Activated CD4-positive, alpha-beta memory T cell treated with anti-CD3 and anti-CD28 coated beads, Interleukin-2, amount 10 ng/mL, durations not matched to agents 7 days and 5 days (primary cell): ENCODE results near the gene KCTD2. TPM values are rescaled to one million over a fixed set of nuclear protein-coding genes. Genes with fewer than 3 reads are reported as not detected.
A peak's percentile ranks its signal among the peaks of the same experiment; 100 is the strongest.
"Not testable (repeated sequence)": the region's sequence is repeated elsewhere in the genome, so short reads cannot be mapped to it uniquely, and the experiment has no call there.

Experiments
- CTCF ChIA-PET: fragments of 350-600 bp; sonication (Branson Sonifier 250); formaldehyde crosslinking; loops from one replicate; lab custom pipeline; 2021; ENCODE audit warnings: antibody characterized with exemption, inconsistent platforms; lab: Charles Lee
- POLR2A ChIA-PET: fragments of 350-600 bp; sonication (Branson Sonifier 250); formaldehyde crosslinking; loops from one replicate; lab custom pipeline; 2021; ENCODE audit warnings: antibody characterized with exemption; lab: Charles Lee
- DNase-seq: peaks from one replicate; pipeline ENCODE4 v3.0.0-alpha.2; 2020
- H3K27ac Mint-ChIP-seq: one replicate; pipeline ENCODE4 v1.8.0; 2021; ENCODE audit warnings: mild to moderate bottlenecking, mixed read lengths
- H3K27me3 Mint-ChIP-seq: one replicate; pipeline ENCODE4 v1.8.0; 2021; ENCODE audit warnings: mixed read lengths
- H3K36me3 Mint-ChIP-seq: one replicate; pipeline ENCODE4 v1.8.0; 2021; ENCODE audit warnings: low read depth, mixed read lengths
- H3K4me1 Mint-ChIP-seq: one replicate; pipeline ENCODE4 v1.8.0; 2021; ENCODE audit warnings: mixed read lengths
- H3K4me3 Mint-ChIP-seq: one replicate; pipeline ENCODE4 v1.8.0; 2021; ENCODE audit warnings: mild to moderate bottlenecking, mixed read lengths
- H3K9me3 Mint-ChIP-seq: one replicate; pipeline ENCODE4 v1.8.0; 2021; ENCODE audit warnings: mixed read lengths
- total RNA-seq, 2 experiments: library from RNA; stranded (reverse); gene quantifications; one replicate each; pipeline ENCODE4 v1.2.3, GENCODE V29; 2021

The KCTD2 gene, protein sequence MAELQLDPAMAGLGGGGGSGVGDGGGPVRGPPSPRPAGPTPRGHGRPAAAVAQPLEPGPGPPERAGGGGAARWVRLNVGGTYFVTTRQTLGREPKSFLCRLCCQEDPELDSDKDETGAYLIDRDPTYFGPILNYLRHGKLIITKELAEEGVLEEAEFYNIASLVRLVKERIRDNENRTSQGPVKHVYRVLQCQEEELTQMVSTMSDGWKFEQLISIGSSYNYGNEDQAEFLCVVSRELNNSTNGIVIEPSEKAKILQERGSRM
- total RNA-seq = 10 to 100 TPM; 24.2 to 24.9 TPM

GRCh38 chr17:75046407-75047289, at the start of gene KCTD2, which contains the start of gene ATP5PD:
TSS of gene KCTD2 (plus strand) at chr17:75047225. CDS start at chr17:75047251, 26 bp downstream.
TSS of gene ATP5PD (minus strand) at chr17:75046969. CDS start at chr17:75042650, 4,319 bp downstream.
- Mint-ChIP-seq H3K27ac (peak within 1 kb of the TSS; percentile 91), H3K4me1 (peaks cover 45% of the 10 kb centered on the region), H3K4me3 (peak within 1 kb of the TSS; percentile 96), H3K36me3 (peaks cover 23% of the 10 kb centered on the region), H3K9me3 (no peaks in the 10 kb centered on the region), H3K27me3 (no peaks in the 10 kb centered on the region)
- POLR2A ChIA-PET = interaction anchor here (0.7 to 4.1 kb wide), 18 partner anchors 10 to 242 kb away, joined by 3 to 31 read pairs (median 4); partner anchors contain the start of genes FDXR, MRPL58, NUP85 and SLC25A19
- DNase-seq = peak; percentile 96
- CTCF ChIA-PET = interaction anchor here (0.6 to 3.2 kb wide), 10 partner anchors 8 to 126 kb away, joined by 3 to 19 read pairs (median 4); partner anchors contain the start of gene MRPL58

- CTCF ChIA-PET = interaction anchor here (1.1 to 3.0 kb wide), 5 partner anchors 11 to 41 kb away, joined by 3 to 18 read pairs (median 6); partner anchors contain the start of genes CDR2L and MRPL58
- peaks cover 7% of the 10 kb centered on the region for H3K4me1 Mint-ChIP-seq
- no peak overlapping the region for H3K27ac Mint-ChIP-seq
- H3K9me3 Mint-ChIP-seq = no peaks in the 10 kb centered on the region
- H3K27me3 Mint-ChIP-seq = peaks cover 4% of the 10 kb centered on the region
- no peak overlapping the region for H3K4me3 Mint-ChIP-seq
- POLR2A ChIA-PET = interaction anchor here (1.1 to 2.3 kb wide), 2 partner anchors 13 to 26 kb away, joined by 4 to 12 read pairs; partner anchors contain the start of genes HID1 and MRPL58
- no peak for DNase-seq
- H3K36me3 Mint-ChIP-seq = no peaks in the 10 kb centered on the region
Measured at GRCh38 chr17:74998783-74999182, 48.2 kb upstream of the KCTD2 start.

GRCh38 chr17:74999523-74999922, 47.5 kb upstream of the KCTD2 start:
- no peak for DNase-seq
- peaks cover 4% of the 10 kb centered on the region for H3K27me3 Mint-ChIP-seq
- H3K9me3 Mint-ChIP-seq = no peaks in the 10 kb centered on the region
- POLR2A ChIA-PET = interaction anchor here (2.3 kb wide), 1 partner anchor 12 kb away, joined by 12 read pairs; the partner anchor contains the start of gene MRPL58
- H3K36me3 Mint-ChIP-seq = no peaks in the 10 kb centered on the region
- CTCF ChIA-PET = interaction anchor here (0.7 to 3.0 kb wide), 4 partner anchors 12 to 38 kb away, joined by 4 to 18 read pairs (median 6); partner anchors contain the start of genes CDR2L and MRPL58
- no peak overlapping the region for H3K27ac Mint-ChIP-seq
- peaks cover 7% of the 10 kb centered on the region for H3K4me1 Mint-ChIP-seq
- no peak overlapping the region for H3K4me3 Mint-ChIP-seq

DNA sequence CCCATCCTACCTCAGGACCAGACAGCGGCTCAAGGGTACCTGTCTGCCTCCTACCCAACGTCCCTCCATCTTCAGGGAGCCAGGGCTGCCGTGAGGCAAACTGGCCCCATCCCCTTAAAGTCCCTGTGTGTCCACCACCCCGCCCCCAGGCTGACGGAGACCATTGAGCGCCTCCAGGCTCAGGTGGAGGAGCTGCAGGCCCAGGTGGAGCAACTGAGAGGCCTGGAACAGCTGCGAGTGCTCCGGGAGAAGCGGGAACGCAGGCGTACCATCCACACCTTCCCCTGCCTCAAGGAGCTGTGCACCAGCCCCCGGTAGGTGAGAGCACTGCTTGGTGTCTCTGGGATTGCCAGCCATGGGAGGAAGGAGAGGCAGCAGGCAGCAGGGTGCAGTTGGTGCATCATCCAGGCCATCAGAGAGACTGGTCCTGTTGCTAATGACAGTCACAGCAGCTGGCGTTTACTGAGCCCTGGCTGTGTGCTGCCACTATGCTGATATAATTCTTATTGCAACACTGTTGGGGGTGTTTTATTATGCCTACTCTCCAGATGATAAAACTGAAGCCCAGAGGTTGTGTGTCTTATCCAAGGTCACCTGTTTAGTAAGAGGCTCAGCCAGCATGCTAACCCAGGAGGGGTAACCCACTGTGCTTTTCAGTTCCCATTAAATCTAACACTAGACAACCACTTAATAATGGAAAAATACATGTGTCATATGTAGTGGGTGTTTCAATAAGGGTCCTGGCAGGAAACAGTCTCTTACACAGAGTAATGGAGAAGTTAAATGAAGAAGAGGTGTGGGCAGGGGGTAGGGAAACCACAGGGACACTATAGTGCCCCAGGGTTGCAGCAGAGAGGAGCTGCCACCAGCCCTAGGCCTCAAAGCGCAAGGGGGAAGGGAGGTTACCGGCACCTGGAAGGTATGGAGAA, 44.8 kb upstream of the KCTD2 start:
- H3K27ac Mint-ChIP-seq = no peak overlapping the region
- ChIA-PET POLR2A (interaction anchor here (2.6 kb wide), 1 partner anchor 10 kb away, joined by 15 read pairs; the partner anchor contains the start of gene MRPL58), CTCF (interaction anchor here (1.0 to 1.1 kb wide), 2 partner anchors 10 to 40 kb away, joined by 3 read pairs; partner anchors contain the start of gene MRPL58)
- H3K36me3 Mint-ChIP-seq = no peaks in the 10 kb centered on the region
- H3K4me3 Mint-ChIP-seq = no peak overlapping the region
- H3K9me3 Mint-ChIP-seq = no peaks in the 10 kb centered on the region
- peaks cover 9% of the 10 kb centered on the region for H3K27me3 Mint-ChIP-seq
- no peak for DNase-seq
- H3K4me1 Mint-ChIP-seq = peaks cover 7% of the 10 kb centered on the region

DNA sequence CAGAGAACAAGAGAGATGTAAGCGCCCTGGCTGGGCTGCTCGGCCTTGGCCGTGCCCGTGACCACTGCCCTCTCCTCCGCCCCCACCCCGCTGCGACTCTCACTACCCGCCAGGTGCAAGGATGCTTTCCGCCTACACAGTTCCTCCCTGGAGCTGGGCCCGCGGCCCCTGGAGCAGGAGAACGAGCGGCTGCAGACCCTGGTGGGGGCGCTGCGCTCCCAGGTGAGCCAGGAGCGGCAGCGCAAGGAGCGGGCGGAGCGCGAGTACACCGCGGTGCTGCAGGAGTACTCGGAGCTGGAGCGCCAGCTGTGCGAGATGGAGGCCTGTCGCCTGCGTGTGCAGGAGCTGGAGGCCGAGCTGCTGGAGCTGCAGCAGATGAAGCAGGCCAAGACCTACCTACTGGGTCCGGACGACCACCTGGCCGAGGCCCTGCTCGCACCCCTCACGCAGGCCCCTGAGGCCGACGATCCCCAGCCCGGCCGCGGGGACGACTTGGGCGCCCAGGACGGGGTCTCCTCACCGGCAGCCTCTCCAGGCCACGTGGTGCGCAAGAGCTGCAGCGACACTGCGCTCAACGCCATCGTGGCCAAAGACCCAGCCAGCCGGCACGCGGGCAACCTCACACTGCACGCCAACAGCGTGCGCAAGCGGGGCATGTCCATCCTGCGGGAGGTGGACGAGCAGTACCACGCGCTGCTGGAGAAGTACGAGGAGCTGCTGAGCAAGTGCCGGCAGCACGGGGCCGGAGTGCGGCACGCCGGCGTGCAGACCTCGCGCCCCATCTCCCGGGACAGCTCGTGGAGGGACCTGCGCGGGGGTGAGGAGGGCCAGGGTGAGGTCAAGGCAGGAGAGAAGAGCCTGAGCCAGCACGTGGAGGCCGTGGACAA, 43.7 kb upstream of the KCTD2 start:
- Mint-ChIP-seq H3K9me3 (no peaks in the 10 kb centered on the region), H3K4me3 (no peak overlapping the region), H3K36me3 (no peaks in the 10 kb centered on the region), H3K27ac (no peak overlapping the region), H3K27me3 (peaks cover 7% of the 10 kb centered on the region), H3K4me1 (peaks cover 6% of the 10 kb centered on the region)
- no peak for DNase-seq
- ChIA-PET POLR2A (interaction anchor here (2.6 kb wide), 1 partner anchor 9 kb away, joined by 15 read pairs; the partner anchor contains the start of gene MRPL58), CTCF (interaction anchor here (1.0 kb wide), 1 partner anchor 9 kb away, joined by 3 read pairs; the partner anchor contains the start of gene MRPL58)

DNA sequence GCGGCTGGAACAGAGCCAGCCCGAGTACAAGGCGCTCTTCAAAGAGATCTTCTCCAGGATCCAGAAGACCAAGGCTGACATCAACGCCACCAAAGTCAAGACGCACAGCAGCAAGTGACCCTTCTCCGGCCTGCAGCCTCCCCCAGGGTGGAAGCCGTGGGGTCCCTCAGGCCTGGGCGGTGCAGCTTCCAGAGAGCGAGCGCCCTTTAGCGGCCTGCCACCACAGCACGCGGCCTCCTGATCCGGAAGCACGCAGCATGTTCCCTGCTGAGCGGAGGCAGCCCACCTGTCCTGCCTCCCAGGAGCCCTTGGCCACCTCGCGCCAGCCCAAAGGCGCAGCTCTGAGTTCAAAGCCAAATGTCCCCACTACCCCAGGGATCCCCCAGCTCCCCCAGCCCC, 43.1 kb upstream of the KCTD2 start:
- ChIA-PET CTCF (no interaction called here), POLR2A (interaction anchor here (2.6 kb wide), 1 partner anchor 8 kb away, joined by 15 read pairs; the partner anchor contains the start of gene MRPL58)
- Mint-ChIP-seq H3K36me3 (no peaks in the 10 kb centered on the region), H3K4me3 (no peak overlapping the region), H3K27ac (no peak overlapping the region), H3K27me3 (peaks cover 7% of the 10 kb centered on the region), H3K9me3 (no peaks in the 10 kb centered on the region), H3K4me1 (no peaks in the 10 kb centered on the region)
- no peak for DNase-seq

DNA sequence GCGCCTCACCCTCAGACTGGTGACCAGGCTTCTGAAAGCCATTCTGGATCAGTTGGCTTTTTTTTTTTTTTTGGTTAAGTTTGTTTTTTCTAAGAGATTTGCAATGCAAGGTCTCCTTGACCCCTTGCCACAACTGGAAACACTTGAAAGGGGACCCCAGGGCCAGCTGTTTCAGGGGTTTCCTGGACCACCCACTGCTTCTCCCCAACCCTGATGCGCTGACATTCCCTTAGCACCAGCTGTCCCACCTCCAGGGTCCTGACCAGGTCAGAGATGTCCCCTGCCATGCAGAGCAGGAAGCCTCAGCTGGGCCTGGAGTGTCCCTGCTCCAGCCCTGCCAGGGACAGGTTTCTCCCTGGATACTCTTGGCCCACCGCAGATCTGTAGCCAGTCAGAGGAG, 42.7 kb upstream of the KCTD2 start:
- H3K36me3 Mint-ChIP-seq = no peaks in the 10 kb centered on the region
- no peaks in the 10 kb centered on the region for H3K4me1 Mint-ChIP-seq
- H3K27ac Mint-ChIP-seq = no peak overlapping the region
- no peaks in the 10 kb centered on the region for H3K9me3 Mint-ChIP-seq
- H3K4me3 Mint-ChIP-seq = no peak overlapping the region
- peaks cover 7% of the 10 kb centered on the region for H3K27me3 Mint-ChIP-seq
- ChIA-PET POLR2A (interaction anchor here (2.6 kb wide), 1 partner anchor 8 kb away, joined by 15 read pairs; the partner anchor contains the start of gene MRPL58), CTCF (interaction anchor here (1.3 kb wide), 1 partner anchor 46 kb away, joined by 4 read pairs; no protein-coding TSS in a partner anchor)
- DNase-seq = no peak

- ChIA-PET POLR2A (interaction anchor here (0.9 to 2.6 kb wide), 2 partner anchors 7 to 44 kb away, joined by 3 to 15 read pairs; partner anchors contain the start of gene MRPL58), CTCF (interaction anchor here (1.3 kb wide), 1 partner anchor 47 kb away, joined by 4 read pairs; no protein-coding TSS in a partner anchor)
- H3K27ac Mint-ChIP-seq = no peak overlapping the region
- no peaks in the 10 kb centered on the region for H3K36me3 Mint-ChIP-seq
- H3K4me1 Mint-ChIP-seq = no peaks in the 10 kb centered on the region
- DNase-seq = no peak
- no peak overlapping the region for H3K4me3 Mint-ChIP-seq
- H3K9me3 Mint-ChIP-seq = no peaks in the 10 kb centered on the region
- peaks cover 7% of the 10 kb centered on the region for H3K27me3 Mint-ChIP-seq
Measured at GRCh38 chr17:75005291-75005690, 41.7 kb upstream of the KCTD2 start.

- not testable (repeated sequence) for H3K27me3 Mint-ChIP-seq, H3K4me3 Mint-ChIP-seq, H3K4me1 Mint-ChIP-seq, H3K9me3 Mint-ChIP-seq, H3K27ac Mint-ChIP-seq, DNase-seq, H3K36me3 Mint-ChIP-seq
- ChIA-PET POLR2A (interaction anchor here (0.9 to 1.1 kb wide), 2 partner anchors 23 to 45 kb away, joined by 3 read pairs; no protein-coding TSS in a partner anchor), CTCF (interaction anchor here (2.1 kb wide), 1 partner anchor 45 kb away, joined by 12 read pairs; no protein-coding TSS in a partner anchor)
Measured at GRCh38 chr17:75006084-75006483, 40.9 kb upstream of the KCTD2 start.

DNA sequence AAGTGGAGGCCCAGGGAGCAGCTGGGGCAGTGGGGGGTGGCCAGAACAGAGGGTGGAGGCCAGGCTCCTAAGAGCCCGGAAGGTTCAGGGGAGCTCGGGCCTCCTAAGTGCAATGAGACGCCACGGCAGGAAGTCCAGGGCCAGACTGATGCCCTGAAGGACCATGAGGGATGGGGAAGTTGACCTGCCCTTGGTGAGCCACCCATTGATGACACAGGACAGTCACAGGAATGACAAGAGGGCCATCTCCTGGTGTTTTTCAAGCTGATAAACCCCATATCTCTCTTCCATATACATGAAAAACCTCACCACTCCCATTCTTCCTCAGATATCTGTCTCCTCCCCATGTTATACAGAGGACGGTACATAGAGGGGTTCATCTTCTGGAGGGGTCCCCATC, 40.4 kb upstream of the KCTD2 start:
- POLR2A ChIA-PET = interaction anchor here (1.1 kb wide), 1 partner anchor 24 kb away, joined by 3 read pairs; no protein-coding TSS in a partner anchor
- peaks cover 2% of the 10 kb centered on the region for H3K4me1 Mint-ChIP-seq
- H3K36me3 Mint-ChIP-seq = no peaks in the 10 kb centered on the region
- CTCF ChIA-PET = interaction anchor here (2.1 kb wide), 1 partner anchor 45 kb away, joined by 12 read pairs; no protein-coding TSS in a partner anchor
- H3K9me3 Mint-ChIP-seq = no peaks in the 10 kb centered on the region
- no peak overlapping the region for H3K27ac Mint-ChIP-seq
- peaks cover 7% of the 10 kb centered on the region for H3K27me3 Mint-ChIP-seq
- no peak overlapping the region for H3K4me3 Mint-ChIP-seq
- DNase-seq = no peak
